NCI-H69 (cell line): ENCODE data around the gene TSHZ1.
"Not testable (repeated sequence)": the region's sequence is repeated elsewhere in the genome, so short reads cannot be mapped to it uniquely, and the experiment has no call there.

Source experiments
- DNase-seq: peaks from one replicate; lab custom pipeline; 2025; lab: John Stamatoyannopoulos, UW

Gene TSHZ1

DNA sequence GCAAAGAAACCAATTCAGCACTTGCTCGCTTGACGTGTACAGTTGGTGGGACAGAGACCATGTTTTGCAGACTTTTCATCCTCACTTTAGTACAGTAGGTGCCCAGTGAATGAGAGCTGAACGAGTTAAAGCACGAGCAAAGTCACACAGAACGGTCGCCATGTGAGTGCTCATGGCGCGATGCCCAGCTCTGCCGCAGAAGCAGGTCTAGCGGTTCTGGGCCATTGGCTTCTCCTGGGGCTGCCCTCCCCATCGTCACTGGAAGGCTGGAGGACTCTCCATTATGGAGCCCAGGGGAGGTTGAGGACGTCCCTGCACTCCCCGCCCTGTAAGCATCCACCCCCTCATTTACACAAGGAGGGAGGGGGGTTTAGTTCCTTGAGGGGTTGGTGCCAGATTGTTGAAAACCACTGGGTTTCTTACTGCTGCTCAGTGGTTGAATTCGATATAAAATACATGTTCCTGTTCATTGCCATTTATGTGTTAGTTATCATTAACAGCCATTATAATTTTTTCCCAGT, 26.6 kb upstream of the TSHZ1 start:
- no peak for DNase-seq

DNA sequence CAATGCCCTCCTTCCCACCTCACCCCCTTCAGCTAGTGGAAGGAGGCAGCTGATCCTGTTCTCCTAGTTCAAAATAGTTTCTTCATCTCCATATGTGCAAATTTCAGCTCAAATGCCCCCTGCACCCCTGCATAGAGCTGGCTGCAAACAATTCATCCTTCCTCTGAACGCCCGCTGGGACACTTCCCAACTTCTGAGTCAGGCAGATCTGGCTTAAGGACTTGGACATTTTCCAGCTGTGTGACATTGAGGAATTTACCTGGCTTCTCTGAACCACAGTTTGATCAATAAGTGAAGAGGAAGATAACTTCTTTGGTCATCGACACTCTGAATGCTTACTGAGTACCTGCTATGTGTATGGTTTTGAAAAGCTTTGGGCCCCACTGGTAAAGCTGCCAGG, 25.1 kb upstream of the TSHZ1 start:
- DNase-seq: no peak

GRCh38 chr18:75187702-75188101, 22.9 kb upstream of the TSHZ1 start:
- DNase-seq: not testable (repeated sequence)

DNA sequence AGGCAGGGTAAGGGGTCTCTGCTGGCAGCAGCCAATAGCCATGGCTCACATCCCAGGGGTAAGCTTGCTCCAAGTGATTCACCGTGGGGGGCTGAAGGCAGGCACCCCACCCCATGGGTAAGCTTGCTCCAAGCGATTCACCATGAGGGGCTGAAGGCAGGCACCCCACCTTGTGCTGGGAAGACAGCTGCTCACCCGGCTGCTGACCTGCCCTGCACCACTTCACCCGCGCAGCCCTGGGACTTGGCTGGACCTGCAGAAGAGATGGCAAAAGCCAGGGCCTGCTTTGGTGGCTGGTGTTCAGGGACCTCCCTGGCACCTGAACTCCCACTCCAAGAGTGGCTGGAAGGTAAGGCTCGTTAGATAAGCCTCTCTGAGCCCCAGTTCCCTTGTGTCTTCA, 20.9 kb upstream of the TSHZ1 start:
- DNase-seq: no peak

GRCh38 chr18:75192899-75193298, 17.7 kb upstream of the TSHZ1 start:
- no peak for DNase-seq

DNA sequence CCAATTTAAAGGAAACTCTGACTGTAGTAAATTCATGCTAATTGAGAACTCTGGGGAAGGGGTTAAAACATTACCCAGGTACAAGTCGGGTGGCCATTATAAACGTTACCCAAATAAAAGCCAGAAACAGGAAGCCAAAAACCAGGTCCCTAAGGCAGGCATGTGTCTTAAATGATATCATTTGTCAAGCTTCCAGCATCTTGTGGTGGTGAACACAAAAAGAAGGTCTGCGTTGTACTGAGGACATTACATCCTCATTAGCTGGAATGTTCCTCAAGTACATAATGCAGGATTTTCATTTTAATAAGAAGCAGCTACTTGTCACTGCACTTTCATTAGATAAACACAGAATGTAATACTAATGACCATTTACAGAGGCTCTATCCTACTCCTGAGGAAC, 12.6 kb upstream of the TSHZ1 start:
- DNase-seq: no peak

GRCh38 chr18:75199327-75199726, 11.3 kb upstream of the TSHZ1 start:
- DNase-seq: no peak

GRCh38 chr18:75200071-75200470, 10.5 kb upstream of the TSHZ1 start:
- no peak for DNase-seq

- no peak for DNase-seq
These were observed 9.9 kb upstream of the TSHZ1 start for GRCh38 chr18:75200605-75201280.

DNA sequence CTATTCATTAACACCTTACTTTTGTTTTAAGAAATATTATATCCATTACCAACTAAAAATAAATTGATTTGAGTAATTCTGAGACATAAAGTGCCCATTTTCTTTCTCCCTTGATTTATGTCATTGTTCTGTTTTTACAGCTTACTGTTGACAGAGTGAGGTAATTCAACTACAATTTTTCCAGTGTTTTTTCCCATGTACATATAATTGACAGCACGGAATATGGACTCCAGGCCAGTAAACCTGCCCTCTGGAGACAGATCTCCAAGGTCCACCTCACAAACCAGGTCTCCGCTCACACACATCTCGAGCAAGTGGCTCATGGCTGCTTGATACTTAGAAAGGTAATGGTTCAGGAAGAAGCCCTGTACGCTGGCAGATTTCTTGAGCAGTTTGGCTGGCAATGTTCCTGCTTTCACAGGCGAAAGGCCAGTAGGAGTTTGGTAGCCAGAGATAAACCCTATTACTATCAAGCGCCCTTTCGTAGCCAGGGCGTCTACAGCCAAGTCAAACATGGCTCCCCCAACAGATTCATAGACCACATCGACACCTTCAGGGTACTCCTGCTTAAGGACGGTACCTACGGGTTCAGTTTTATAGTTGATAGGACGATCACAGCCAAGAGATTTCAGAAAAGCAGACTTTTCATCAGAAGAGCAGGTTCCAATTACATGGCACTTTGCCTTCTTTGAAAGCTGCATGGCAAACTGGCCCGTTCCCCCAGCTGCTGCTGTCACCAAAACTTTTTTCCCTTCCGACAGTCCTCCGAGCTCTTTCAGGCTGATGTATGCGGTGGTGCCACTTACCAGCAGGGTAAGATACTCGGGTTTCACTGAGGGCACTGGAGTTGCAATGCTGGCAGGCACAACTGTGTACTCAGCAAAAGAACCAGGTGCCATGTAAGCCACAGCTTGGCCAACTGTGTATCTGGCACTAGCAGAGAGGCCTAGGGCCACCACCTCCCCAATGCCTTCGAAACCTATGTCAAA, 9.0 kb upstream of the TSHZ1 start:
- peak; percentile 60 for DNase-seq

- DNase-seq: no peak
These were observed 7.8 kb upstream of the TSHZ1 start for GRCh38 chr18:75202696-75203365.

DNA sequence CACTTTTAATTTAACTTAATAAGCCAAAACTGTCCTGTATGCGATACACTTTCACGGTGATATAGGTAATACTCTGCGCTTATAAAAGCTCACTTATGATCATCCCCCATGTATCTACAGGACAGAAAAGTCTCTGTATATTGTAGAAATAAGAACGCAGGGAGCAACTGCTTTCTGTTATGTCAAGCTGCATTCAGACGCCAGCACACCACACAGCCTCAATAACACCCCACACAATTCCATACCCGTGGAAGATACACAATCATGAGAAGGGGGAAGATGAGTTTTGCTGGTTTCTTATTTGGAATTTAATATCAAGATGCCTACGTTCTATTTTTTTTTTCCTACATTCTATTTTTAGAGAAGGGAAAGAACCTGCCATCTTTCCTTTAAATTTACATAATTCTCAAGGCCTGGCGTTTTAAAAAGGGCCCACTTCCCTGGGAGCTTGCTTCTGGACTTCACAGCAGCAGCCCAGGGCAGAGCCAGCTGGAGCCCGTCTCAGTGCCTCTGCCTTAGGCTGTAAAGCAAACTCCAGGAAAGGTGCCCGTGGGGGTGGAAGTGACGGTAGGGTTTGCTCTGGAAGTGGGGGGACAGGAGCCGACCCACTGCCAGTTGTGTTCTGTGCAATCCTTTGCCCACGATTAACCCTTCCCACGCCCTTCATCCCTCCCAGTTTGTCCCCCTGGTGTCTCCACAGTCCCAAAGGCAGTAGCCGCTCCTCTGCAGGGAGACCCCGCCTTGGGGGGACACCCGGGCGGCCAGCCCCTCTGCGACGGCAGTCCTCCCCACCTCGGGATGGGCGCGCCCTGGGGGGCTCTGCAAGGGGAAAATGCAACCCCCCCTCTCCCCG, 7.0 kb upstream of the TSHZ1 start:
- peak; percentile 56 for DNase-seq

- DNase-seq: no peak
These were observed 6.3 kb upstream of the TSHZ1 start for GRCh38 chr18:75204269-75204731.

DNA sequence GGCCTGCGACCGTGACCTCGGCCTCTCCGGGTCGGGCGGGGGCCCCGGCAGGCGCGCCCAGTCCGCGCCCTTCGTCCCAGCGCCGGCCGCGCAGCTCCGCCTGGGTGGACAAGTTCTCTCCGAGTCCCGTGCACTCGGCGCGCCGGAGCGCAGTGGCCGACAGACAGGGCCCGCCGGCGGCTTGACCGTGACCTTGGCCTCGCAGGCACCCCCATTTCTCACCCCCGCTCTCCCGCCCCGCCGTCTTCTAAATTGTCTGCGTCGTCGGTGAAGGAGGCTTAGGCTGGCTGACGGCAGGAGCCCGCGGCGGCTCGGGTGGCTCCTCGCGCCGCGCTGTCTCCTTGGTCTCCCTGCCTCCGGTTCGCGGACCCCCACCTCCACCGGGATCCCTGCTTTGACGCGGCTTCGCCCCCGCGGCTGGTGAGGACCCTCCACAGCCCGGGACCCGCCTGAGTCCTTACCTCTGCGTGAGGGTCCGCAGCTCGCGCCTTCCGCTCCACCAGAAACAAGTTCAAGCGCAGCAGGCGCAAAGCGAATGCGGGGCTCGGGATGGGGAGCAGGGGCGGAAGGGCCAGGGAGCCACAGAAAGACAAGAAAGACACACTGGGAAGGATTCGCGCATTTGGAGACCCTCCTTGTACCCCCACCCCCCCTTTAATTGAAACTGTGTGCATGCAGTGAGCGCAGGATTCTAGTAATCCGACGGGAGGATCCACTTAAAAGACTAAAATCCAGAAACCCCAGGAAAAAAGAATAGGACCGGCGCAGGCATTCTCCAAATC, 5.7 kb upstream of the TSHZ1 start:
- no peak for DNase-seq

DNA sequence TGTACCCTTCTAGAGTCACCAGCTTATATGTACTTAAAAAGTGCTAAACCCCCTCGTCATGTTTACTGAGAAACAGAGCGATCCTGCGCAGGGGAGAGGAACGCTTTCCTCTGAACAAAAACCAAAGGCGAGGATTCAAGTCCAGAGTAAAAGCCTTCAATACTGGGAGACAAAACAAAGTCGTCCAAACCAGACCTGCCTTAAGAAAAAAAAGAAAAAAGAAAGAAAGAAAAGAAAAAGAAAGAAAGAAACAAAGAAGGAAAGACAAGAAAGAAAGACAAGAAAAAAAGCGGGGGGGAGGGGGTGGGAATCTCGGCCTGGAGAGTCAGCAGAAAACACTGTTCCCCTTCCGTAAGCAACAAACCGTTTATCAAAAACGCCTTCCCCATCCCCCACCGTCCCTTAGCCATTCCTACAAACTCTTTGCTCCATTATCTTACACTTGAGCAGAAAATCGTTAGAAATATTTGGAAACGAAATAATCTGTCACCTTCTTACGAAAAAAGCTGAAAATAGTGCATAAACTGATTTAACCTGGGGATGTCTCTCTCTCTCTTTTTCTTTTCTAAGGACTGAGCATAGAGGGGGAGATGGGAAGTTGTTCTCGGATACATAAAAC, 5.0 kb upstream of the TSHZ1 start:
- DNase-seq: no peak

DNA sequence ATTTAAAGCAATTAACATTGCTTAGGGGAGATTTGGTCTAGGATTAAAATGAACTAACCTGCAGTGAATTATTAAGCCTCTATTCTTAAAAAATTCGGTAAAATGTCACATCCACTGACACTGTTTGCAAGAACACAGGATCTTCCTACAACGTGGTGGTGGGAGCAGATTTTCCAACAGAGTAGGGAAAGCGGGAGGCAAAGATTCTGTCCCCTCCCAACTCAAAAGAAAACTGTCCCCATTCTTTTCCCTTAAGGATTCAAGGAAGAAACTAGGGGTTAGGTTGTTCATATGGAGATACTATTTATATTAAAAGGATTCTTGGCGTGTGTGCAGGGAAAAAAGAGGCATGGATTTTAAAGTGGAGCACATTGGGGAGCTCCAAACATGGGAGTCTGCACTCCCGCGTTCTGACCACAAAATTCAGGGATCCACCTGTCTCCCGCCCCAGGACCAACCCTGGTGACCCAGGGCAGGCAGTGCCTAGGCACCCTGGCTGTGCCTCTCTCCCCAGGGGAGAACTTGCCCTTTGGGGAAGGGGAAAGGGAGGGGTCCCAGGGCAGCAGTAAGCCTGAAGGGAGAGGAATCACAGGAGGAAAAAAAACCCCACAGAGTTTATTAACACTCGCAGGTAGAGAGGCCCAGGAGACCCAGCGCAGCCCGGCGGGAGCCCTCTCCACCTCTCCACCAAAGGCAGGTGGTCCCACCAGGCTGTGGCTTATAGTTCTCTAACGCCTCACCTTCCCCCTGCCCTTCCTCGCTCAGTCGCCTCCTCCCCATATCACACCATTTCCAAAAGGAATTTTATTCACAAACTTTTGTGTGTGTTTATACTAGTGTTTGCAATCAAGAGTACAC, 3.9 kb upstream of the TSHZ1 start:
- peak; percentile 56 for DNase-seq

GRCh38 chr18:75207310-75208154, 3.1 kb upstream of the TSHZ1 start:
- peak; percentile 86 for DNase-seq

DNA sequence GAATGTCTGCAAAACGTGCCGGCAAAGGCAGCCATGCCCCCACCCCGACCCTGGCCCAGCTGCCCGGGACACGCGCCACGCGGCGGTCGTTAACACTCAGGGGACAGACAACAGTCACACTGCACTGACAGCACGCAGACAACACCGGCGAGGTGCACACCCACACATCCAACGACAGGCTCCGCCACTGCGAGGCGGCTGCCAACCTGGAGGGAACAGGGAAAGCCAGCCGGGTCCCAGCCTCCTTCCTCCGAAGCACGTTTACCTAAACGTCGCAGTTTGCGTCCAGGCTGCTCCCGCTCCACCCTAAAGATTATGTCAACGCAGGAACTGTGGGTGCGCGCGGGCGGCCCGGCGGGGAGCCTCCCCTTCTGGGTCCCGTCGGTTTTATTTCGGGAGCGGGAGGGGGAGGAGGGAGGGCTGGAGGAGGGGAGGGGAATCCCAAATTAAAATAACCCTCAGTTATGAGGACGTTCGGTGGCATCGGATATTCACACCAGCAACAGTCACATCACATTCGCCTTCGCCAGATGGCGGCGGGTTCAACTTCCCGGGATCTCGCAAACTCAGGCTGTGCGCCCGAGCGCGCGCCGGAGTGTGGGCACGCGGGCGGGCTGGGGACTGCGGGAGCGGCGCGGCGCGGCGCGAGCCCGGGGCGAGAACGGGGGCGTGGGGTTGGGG, 2.3 kb upstream of the TSHZ1 start:
- DNase-seq: peak; percentile 94
